ENCODE data around the gene FTCDNL1. TPM values are rescaled to one million over a fixed set of nuclear protein-coding genes. Genes with fewer than 3 reads are reported as not detected.

The FTCDNL1 gene
- total RNA-seq, 3 donors from 2014 or later, result 2.2 to 2.6 (median 2.3) TPM

DNA sequence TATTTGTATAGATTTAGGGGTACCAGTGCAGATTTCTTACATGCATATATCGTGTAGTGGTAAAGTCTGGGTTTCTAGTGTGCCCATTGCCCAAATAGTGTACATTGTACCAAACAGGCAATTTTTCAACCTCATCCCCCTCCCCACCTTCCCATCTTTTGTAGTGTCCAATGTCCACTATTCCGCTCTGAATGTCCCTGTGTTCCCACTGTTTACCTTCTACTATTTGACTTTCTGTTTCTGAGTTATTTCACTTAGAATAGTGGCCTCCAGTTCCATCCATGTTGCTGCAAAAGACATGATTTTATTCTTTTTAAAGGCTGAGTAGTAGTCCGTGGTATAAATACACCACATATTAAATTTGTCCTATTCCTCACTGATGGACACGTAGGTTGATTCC is 132.9 kb downstream of the FTCDNL1 start:
- H3K4me1 Mint-ChIP-seq (ENCODE audit: low read depth), result no peaks in the 10 kb centered on the region
- H3K4me3 Mint-ChIP-seq, result no peak overlapping the region
- peaks cover 3% of the 10 kb centered on the region for H3K27me3 Mint-ChIP-seq (ENCODE audit: low read depth)
- no peaks in the 10 kb centered on the region for H3K9me3 Mint-ChIP-seq
- H3K36me3 Mint-ChIP-seq (ENCODE audit: insufficient read depth), result no peaks in the 10 kb centered on the region
- no peak for ATAC-seq
- no peak for DNase-seq

DNA sequence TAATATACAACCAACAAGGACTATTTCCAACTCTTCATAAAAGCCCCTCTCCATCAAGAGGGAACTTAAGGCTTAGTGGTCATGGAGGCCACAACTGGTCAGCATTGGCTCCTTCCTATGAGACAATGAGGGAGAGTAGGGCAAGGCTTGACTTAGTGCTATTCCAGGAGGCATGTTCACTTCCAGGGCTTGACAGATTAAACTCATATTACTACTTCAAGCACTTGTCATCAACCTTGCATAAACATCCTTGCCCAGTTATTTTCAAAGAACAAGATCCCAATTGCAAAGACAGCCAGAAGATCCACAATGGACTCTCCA is 133.4 kb downstream of the FTCDNL1 start:
- Mint-ChIP-seq H3K27me3 (ENCODE audit: low read depth) (peaks cover 6% of the 10 kb centered on the region), H3K9me3 (no peaks in the 10 kb centered on the region), H3K4me1 (ENCODE audit: low read depth) (no peaks in the 10 kb centered on the region), H3K36me3 (ENCODE audit: insufficient read depth) (no peaks in the 10 kb centered on the region), H3K4me3 (no peak overlapping the region)
- ATAC-seq (no peak), DNase-seq (no peak)

DNA sequence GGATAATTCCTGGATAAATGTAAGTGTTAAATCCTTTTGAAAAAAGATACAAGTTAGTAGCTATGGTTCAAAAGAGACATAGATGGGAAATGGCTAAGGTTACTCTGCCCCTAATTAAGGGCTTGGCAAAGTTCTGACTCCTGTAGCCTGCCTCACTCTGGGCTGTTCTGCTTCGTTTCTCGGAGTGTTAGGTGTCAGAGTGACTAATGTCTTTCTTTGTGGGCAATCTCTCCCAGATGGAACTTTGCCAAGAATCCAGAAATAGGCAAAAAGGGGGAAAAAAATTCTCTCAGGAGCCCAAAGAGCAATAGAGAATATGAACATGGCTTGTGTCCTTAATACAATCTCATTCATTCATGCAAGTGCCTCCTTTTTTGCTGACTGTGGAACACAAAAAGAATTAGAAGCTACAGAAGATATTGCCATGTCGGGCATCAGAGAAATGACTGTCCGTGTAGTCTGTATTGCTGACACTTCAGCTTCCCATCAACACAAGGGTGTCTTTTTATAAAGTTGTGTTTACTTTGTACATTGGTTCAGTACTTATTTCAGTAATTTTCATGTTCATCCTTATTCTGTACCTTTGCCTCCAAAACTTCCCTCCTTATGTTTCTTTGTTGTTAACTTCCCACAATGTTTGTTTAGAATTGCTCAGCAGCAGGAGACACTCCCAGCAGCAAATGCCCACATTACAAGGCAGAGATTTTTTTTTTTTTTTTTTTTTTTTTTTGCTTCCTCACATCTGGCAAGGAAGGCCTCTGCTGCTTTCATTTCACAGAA is 134.0 kb downstream of the FTCDNL1 start:
- no peak for DNase-seq
- ATAC-seq, result no peak
- peaks cover 3% of the 10 kb centered on the region for H3K27me3 Mint-ChIP-seq (ENCODE audit: low read depth)
- H3K36me3 Mint-ChIP-seq (ENCODE audit: insufficient read depth), result no peaks in the 10 kb centered on the region
- no peak overlapping the region for H3K4me3 Mint-ChIP-seq
- H3K9me3 Mint-ChIP-seq, result no peaks in the 10 kb centered on the region
- H3K4me1 Mint-ChIP-seq (ENCODE audit: low read depth), result no peaks in the 10 kb centered on the region

DNA sequence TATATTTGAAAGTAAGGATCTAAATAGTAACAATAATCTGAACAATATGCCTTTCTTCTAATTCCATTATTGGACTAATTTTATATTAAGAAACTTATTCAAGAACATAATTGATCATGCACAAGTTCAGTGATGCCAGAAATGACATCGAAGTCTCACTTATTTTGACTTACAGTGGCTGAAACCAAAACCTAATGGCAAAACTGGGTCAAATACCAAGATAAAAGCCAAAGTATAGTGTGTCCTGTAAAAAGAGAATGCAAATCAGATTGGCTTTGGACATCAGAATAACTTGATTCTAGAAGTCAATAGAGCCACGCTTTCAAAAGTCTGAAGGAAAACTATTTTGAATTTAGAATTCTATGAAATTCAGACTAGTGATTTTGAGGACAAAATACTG is 137.2 kb downstream of the FTCDNL1 start:
- Mint-ChIP-seq H3K36me3 (ENCODE audit: insufficient read depth) (no peaks in the 10 kb centered on the region), H3K4me3 (no peak overlapping the region)

DNA sequence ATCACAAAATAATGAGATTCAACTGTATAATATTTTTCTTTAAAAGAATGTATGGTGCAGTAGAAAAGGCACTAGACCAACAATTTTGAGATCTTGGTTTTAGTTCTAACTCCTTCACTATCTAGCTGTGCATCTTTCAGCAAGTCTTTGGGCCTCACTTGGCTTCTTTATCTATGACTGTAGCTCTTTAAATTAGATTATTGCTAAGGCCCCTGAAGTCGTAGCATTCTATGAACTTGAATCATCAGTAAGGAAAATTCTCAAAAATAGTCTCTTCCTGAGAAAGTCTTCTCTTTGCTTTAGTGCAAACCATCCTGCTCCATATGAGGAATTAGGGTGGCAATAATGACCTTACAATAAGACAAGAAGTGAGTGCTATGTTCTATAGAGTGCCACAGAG is 140.4 kb downstream of the FTCDNL1 start:
- Mint-ChIP-seq H3K9me3 (peaks cover 8% of the 10 kb centered on the region), H3K4me3 (no peak overlapping the region), H3K36me3 (ENCODE audit: insufficient read depth) (no peaks in the 10 kb centered on the region), H3K4me1 (ENCODE audit: low read depth) (no peaks in the 10 kb centered on the region), H3K27me3 (ENCODE audit: low read depth) (peaks cover 7% of the 10 kb centered on the region)
- ATAC-seq (no peak), DNase-seq (no peak)

More for the DNA sequence above, 137.2 kb downstream of the FTCDNL1 start:
- DNase-seq (no peak), ATAC-seq (no peak)
- Mint-ChIP-seq H3K4me1 (ENCODE audit: low read depth) (no peaks in the 10 kb centered on the region), H3K9me3 (no peaks in the 10 kb centered on the region), H3K27me3 (ENCODE audit: low read depth) (peaks cover 7% of the 10 kb centered on the region)

Other genes with a start within 250 kb of the FTCDNL1 start
- gene C2orf69, start 60.1 kb upstream of the FTCDNL1 start, total RNA-seq, result 10 to 100 TPM; 15.1 to 17.8 (median 17.7) TPM
- gene TYW5, start 104.3 kb upstream of the FTCDNL1 start, total RNA-seq, result 1 to 10 TPM; 8.5 to 9.8 (median 9.7) TPM
- 10 to 100 TPM; 51.1 to 53.7 (median 53.6) TPM for gene MAIP1, start 104.4 kb upstream of the FTCDNL1 start, total RNA-seq